ENCODE measurements around the gene SLC37A1.
A peak's percentile ranks its signal among the peaks of the same experiment; 100 is the strongest.

SLC37A1 gene

DNA sequence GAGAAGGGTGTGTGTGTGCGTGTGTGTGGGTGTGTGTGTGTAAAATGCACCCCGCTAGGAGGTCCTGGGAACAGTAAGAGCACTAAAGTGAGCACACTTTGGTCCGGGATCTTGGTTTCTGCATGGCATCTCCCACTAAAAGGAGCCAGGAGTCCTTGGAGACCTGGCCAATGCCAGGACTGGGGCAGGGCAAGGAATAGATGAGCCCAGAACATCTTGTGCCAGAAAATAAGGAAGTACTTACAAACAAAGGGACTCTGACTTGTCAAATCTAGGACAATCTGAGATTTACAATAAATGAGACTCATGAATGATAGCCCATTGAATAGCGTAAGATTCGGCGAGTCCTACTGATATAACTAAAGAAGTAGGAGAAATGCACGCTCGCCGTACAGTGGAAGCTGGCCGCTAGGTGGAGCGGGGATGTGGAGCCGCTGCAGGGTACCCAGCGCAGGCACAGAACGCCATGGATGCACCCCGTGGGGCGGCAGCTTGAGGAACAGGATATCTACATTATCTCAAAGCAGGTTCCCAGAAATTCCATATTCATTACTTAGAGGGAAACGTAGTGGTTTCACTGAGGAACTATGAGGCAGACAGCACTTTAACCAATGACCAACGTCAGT, 7.1 kb downstream of the SLC37A1 start:
- Histone ChIP-seq H3K27me3 (ENCODE audit: insufficient read depth, low read length, poor library complexity, severe bottlenecking) (no peaks in the 10 kb centered on the region), H3K36me3 (ENCODE audit: insufficient read depth, low read length) (peaks cover 72% of the 10 kb centered on the region; the same call in 1 of the 2 replicates), H3K4me1 (ENCODE audit: insufficient read depth, low read length, poor library complexity, severe bottlenecking) (peaks cover 97% of the 10 kb centered on the region), H3K79me2 (ENCODE audit: insufficient read depth, low read length) (peaks cover 100% of the 10 kb centered on the region), H3K9me3 (ENCODE audit: insufficient read depth, low read depth, low read length) (no peaks in the 10 kb centered on the region), H2AFZ (ENCODE audit: low read length) (no peak overlapping the region), H4K20me1 (ENCODE audit: insufficient read depth, low read length, poor library complexity, severe bottlenecking) (peaks cover 87% of the 10 kb centered on the region), H3F3A (ENCODE audit: low read depth) (no peaks in the 10 kb centered on the region), H3K4me3 (ENCODE audit: low read length, poor library complexity, severe bottlenecking) (peak overlapping the region; percentile 93), H3K9me2 (replicated peaks; ENCODE audit: low read depth, low read length) (no peaks in the 10 kb centered on the region), H3K4me2 (ENCODE audit: low read depth, low read length, poor library complexity, severe bottlenecking) (peak overlapping the region; percentile 84), H3K9ac (ENCODE audit: low read depth, low read length, poor library complexity, severe bottlenecking) (peak overlapping the region; percentile 95)
- no peak for TF ChIP-seq EZH2phosphoT487 (IDR thresholded peaks at IDR 0.05; ENCODE audit: borderline replicate concordance)
- TF ChIP-seq, protein P1, sequence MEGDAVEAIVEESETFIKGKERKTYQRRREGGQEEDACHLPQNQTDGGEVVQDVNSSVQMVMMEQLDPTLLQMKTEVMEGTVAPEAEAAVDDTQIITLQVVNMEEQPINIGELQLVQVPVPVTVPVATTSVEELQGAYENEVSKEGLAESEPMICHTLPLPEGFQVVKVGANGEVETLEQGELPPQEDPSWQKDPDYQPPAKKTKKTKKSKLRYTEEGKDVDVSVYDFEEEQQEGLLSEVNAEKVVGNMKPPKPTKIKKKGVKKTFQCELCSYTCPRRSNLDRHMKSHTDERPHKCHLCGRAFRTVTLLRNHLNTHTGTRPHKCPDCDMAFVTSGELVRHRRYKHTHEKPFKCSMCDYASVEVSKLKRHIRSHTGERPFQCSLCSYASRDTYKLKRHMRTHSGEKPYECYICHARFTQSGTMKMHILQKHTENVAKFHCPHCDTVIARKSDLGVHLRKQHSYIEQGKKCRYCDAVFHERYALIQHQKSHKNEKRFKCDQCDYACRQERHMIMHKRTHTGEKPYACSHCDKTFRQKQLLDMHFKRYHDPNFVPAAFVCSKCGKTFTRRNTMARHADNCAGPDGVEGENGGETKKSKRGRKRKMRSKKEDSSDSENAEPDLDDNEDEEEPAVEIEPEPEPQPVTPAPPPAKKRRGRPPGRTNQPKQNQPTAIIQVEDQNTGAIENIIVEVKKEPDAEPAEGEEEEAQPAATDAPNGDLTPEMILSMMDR (conservative IDR thresholded peaks at IDR 0.05; ENCODE audit: low read length): no peak

DNA sequence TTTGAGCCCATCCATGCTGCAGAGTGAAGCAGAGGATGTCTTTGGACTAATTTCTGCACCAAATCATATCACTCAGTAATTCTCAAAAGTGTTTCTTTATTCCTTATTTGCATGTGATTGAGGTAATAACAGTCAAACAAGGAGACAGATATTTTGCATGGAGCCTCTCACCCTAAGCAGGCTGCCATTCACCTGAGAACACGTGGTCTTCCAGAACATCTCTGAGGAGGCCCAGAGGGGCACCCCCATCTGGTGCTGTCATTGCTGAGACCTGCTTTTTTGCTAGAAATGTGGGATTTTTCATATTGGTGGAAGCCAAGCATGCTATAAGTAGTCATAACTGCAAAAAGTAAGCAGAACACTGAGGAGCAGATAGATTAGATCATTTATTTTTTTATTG, 7.7 kb downstream of the SLC37A1 start:
- peaks cover 97% of the 10 kb centered on the region for H3K4me1 ChIP-seq (ENCODE audit: insufficient read depth, low read length, poor library complexity, severe bottlenecking)

DNA sequence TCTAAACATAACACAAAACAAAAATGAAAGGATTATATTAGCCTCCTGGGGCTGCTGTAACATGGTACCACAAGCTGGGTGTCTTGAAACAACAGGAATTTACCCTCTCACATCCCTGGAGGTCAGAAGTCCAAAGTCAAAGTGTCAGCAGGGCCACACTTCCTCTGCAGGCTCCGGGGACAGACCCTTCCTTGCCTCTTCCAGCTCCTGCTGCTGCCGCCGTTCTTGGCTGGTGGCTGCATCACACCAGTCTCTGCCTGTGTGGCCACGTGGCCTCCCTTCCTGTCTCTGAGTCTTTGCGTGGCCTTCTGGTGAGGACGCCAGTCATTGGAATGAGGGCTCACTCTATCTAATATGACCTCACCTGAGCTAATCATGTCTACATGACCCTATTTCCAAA, 8.2 kb downstream of the SLC37A1 start:
- Histone ChIP-seq H3K4me3 (ENCODE audit: low read length, poor library complexity, severe bottlenecking) (no peak overlapping the region), H3K4me2 (ENCODE audit: low read depth, low read length, poor library complexity, severe bottlenecking) (peak overlapping the region; percentile 84), H3K79me2 (ENCODE audit: insufficient read depth, low read length) (peaks cover 100% of the 10 kb centered on the region), H3K9ac (ENCODE audit: low read depth, low read length, poor library complexity, severe bottlenecking) (no peak overlapping the region), H3K36me3 (ENCODE audit: insufficient read depth, low read length) (peaks cover 81% of the 10 kb centered on the region; the same call in 1 of the 2 replicates), H3K27me3 (ENCODE audit: insufficient read depth, low read length, poor library complexity, severe bottlenecking) (no peaks in the 10 kb centered on the region), H2AFZ (ENCODE audit: low read length) (no peak overlapping the region), H3F3A (ENCODE audit: low read depth) (no peaks in the 10 kb centered on the region), H4K20me1 (ENCODE audit: insufficient read depth, low read length, poor library complexity, severe bottlenecking) (peaks cover 88% of the 10 kb centered on the region), H3K4me1 (ENCODE audit: insufficient read depth, low read length, poor library complexity, severe bottlenecking) (peaks cover 97% of the 10 kb centered on the region), H3K9me2 (replicated peaks; ENCODE audit: low read depth, low read length) (no peaks in the 10 kb centered on the region), H3K9me3 (ENCODE audit: insufficient read depth, low read depth, low read length) (no peaks in the 10 kb centered on the region)
- no peak for TF ChIP-seq EZH2phosphoT487 (IDR thresholded peaks at IDR 0.05; ENCODE audit: borderline replicate concordance)
- TF ChIP-seq, protein P1 (conservative IDR thresholded peaks at IDR 0.05; ENCODE audit: low read length): no peak

More for the DNA sequence above, 7.7 kb downstream of the SLC37A1 start:
- Histone ChIP-seq H3K79me2 (ENCODE audit: insufficient read depth, low read length) (peaks cover 100% of the 10 kb centered on the region), H2AFZ (ENCODE audit: low read length) (no peak overlapping the region), H3K9me3 (ENCODE audit: insufficient read depth, low read depth, low read length) (no peaks in the 10 kb centered on the region), H3K4me3 (ENCODE audit: low read length, poor library complexity, severe bottlenecking) (peak overlapping the region; percentile 93), H3K9me2 (replicated peaks; ENCODE audit: low read depth, low read length) (no peaks in the 10 kb centered on the region), H3K27me3 (ENCODE audit: insufficient read depth, low read length, poor library complexity, severe bottlenecking) (no peaks in the 10 kb centered on the region), H3K36me3 (ENCODE audit: insufficient read depth, low read length) (peaks cover 78% of the 10 kb centered on the region; the same call in 1 of the 2 replicates), H3F3A (ENCODE audit: low read depth) (no peaks in the 10 kb centered on the region), H4K20me1 (ENCODE audit: insufficient read depth, low read length, poor library complexity, severe bottlenecking) (peaks cover 88% of the 10 kb centered on the region), H3K4me2 (ENCODE audit: low read depth, low read length, poor library complexity, severe bottlenecking) (peak overlapping the region; percentile 84), H3K9ac (ENCODE audit: low read depth, low read length, poor library complexity, severe bottlenecking) (no peak overlapping the region)
- no peak for TF ChIP-seq EZH2phosphoT487 (IDR thresholded peaks at IDR 0.05; ENCODE audit: borderline replicate concordance)
- TF ChIP-seq, protein P1 (conservative IDR thresholded peaks at IDR 0.05; ENCODE audit: low read length): no peak

Data from Loucy (cell line).